Smooth muscle cell (in vitro differentiated cells): ENCODE measurements around the gene RGS19. TPM values are rescaled to one million over a fixed set of nuclear protein-coding genes. Genes with fewer than 3 reads are reported as not detected.

Source experiments
- DNase-seq: peaks from one replicate; lab custom pipeline; 2025; ENCODE audit not compliant: unreplicated experiment; lab: John Stamatoyannopoulos, UW
- H2AFZ ChIP-seq: fragments of 200-600 bp; sonication (generic); 2 replicates; pipeline ENCODE4 v1.6.0; 2016; ENCODE audit warnings: antibody characterized with exemption, low read depth, mild to moderate bottlenecking
- H3F3A ChIP-seq: fragments of 200-600 bp; sonication (generic); 2 replicates; pipeline ENCODE4 v1.6.0; 2017; ENCODE audit warnings: antibody characterized with exemption, low read depth
- H3K27ac ChIP-seq: fragments of 200-600 bp; sonication (generic); 2 replicates; pipeline ENCODE4 v1.5.1; 2016; ENCODE audit warnings: low read depth, mild to moderate bottlenecking
- H3K27me3 ChIP-seq: fragments of 200-600 bp; sonication (generic); 2 replicates; pipeline ENCODE4 v1.6.1; 2016; ENCODE audit warnings: low read depth, mild to moderate bottlenecking
- H3K36me3 ChIP-seq: fragments of 200-600 bp; sonication (generic); 2 replicates; pipeline ENCODE4 v1.5.1; 2016; ENCODE audit warnings: low read depth
- H3K4me1 ChIP-seq: fragments of 200-600 bp; sonication (generic); 2 replicates; pipeline ENCODE4 v1.5.1; 2016; ENCODE audit warnings: low read depth
- H3K4me2 ChIP-seq: fragments of 200-600 bp; sonication (generic); 2 replicates; pipeline ENCODE4 v1.6.0; 2016; ENCODE audit warnings: mild to moderate bottlenecking
- H3K4me3 ChIP-seq: fragments of 200-600 bp; sonication (generic); 2 replicates; pipeline ENCODE4 v1.5.1; 2016; ENCODE audit warnings: mild to moderate bottlenecking
- H3K79me2 ChIP-seq: fragments of 200-600 bp; sonication (generic); 2 replicates; pipeline ENCODE4 v1.6.0; 2016; ENCODE audit warnings: low read depth, mild to moderate bottlenecking
- H3K9ac ChIP-seq: fragments of 200-600 bp; sonication (generic); 2 replicates; pipeline ENCODE4 v1.6.0; 2016; ENCODE audit warnings: low read depth
- H3K9me3 ChIP-seq: fragments of 200-600 bp; sonication (generic); replicated peaks from 2 replicates; pipeline ENCODE4 v1.5.1; 2016; ENCODE audit warnings: low read depth
- H4K20me1 ChIP-seq: fragments of 200-600 bp; sonication (generic); 2 replicates; pipeline ENCODE4 v1.6.0; 2016; ENCODE audit warnings: low read depth
- WGBS: methylation state at CpG from one replicate; pipeline ENCODE4 v1.1.7; 2016; ENCODE audit warnings: low lambda C conversion rate; 5-methylcytosine and 5-hydroxymethylcytosine counted together
- polyA plus RNA-seq: library from polyadenylated mRNA; unstranded; fragments of >200 nt; fragmentation: Nextera tagmentation; extraction: Ambion mirVana; gene quantifications from 2 replicates; pipeline ENCODE4 v1.2.1, GENCODE V29; 2016
- total RNA-seq: library from RNA; depleted of rRNA; stranded (reverse); fragments of >200 nt; gene quantifications from 2 replicates; pipeline ENCODE4 v1.2.3, GENCODE V29; 2014
- TF ChIP-seq, protein P1 (sequence below): fragments of 200-600 bp; sonication (generic); IDR thresholded peaks from 2 replicates; pipeline ENCODE4 v1.5.1; 2017; ENCODE audit warnings: borderline replicate concordance, mild to moderate bottlenecking, antibody characterized with exemption; ENCODE audit not compliant: insufficient read depth, poor library complexity, severe bottlenecking

RGS19 gene
- total and polyA plus RNA-seq, 2 experiments from 2014 or later: 17.4 to 24.6 TPM

DNA sequence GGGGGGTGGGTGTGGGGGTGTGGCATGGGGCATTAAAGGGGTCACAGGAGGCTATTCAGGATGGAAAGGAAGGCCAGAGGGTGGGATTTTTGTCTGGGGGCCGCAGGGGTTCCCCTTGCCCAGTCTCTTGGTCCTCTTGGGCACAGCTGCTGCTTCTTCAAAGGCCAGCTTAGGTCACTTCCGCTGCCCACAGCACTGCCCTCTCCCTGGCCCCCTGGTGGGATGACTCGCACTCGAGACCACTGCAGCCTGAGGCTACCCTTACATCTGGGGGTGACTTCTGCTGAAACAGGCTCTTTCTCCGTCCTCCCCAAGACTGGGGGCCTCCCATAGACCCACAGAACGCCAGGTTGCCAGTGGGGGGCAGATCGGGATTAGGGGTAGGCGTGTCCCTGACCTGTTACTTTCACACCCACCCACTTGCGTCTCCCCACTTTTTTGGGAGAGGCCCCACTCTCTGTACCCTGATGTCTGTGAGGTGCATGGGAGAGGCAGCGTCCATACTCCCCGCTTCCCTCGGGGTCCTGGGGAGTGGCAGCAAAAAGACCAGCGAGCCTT lies 3.6 kb upstream of the RGS19 start:
- Histone ChIP-seq H4K20me1 (no peaks in the 10 kb centered on the region), H3K4me1 (peaks cover 18% of the 10 kb centered on the region), H3K9ac (no peak overlapping the region), H3K4me3 (peak overlapping the region; percentile 75), H3K79me2 (no peaks in the 10 kb centered on the region), H3K27ac (no peak overlapping the region), H2AFZ (no peak overlapping the region), H3K36me3 (no peaks in the 10 kb centered on the region), H3K27me3 (peaks cover 26% of the 10 kb centered on the region), H3F3A (peaks cover 14% of the 10 kb centered on the region), H3K9me3 (no peaks in the 10 kb centered on the region), H3K4me2 (peak overlapping the region; percentile 98)
- TF ChIP-seq, protein P1, sequence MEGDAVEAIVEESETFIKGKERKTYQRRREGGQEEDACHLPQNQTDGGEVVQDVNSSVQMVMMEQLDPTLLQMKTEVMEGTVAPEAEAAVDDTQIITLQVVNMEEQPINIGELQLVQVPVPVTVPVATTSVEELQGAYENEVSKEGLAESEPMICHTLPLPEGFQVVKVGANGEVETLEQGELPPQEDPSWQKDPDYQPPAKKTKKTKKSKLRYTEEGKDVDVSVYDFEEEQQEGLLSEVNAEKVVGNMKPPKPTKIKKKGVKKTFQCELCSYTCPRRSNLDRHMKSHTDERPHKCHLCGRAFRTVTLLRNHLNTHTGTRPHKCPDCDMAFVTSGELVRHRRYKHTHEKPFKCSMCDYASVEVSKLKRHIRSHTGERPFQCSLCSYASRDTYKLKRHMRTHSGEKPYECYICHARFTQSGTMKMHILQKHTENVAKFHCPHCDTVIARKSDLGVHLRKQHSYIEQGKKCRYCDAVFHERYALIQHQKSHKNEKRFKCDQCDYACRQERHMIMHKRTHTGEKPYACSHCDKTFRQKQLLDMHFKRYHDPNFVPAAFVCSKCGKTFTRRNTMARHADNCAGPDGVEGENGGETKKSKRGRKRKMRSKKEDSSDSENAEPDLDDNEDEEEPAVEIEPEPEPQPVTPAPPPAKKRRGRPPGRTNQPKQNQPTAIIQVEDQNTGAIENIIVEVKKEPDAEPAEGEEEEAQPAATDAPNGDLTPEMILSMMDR: no peak
- 29% methylated on average over 13 of the region's 13 CpGs for WGBS
- no peak for DNase-seq

- Histone ChIP-seq H3K4me3 (no peak overlapping the region), H3K9ac (no peak overlapping the region), H3K4me2 (peak overlapping the region; percentile 61), H2AFZ (no peak overlapping the region), H3K4me1 (peaks cover 18% of the 10 kb centered on the region), H3K27me3 (peaks cover 26% of the 10 kb centered on the region), H3K27ac (no peak overlapping the region), H3K36me3 (no peaks in the 10 kb centered on the region), H3K79me2 (no peaks in the 10 kb centered on the region), H3F3A (peaks cover 14% of the 10 kb centered on the region), H4K20me1 (no peaks in the 10 kb centered on the region), H3K9me3 (no peaks in the 10 kb centered on the region)
- TF ChIP-seq, protein P1: no peak
- no peak for DNase-seq
- 26% methylated on average over 13 of the region's 13 CpGs for WGBS
These were observed 2.9 kb upstream of the RGS19 start for GRCh38 chr20:64082126-64082731.

DNA sequence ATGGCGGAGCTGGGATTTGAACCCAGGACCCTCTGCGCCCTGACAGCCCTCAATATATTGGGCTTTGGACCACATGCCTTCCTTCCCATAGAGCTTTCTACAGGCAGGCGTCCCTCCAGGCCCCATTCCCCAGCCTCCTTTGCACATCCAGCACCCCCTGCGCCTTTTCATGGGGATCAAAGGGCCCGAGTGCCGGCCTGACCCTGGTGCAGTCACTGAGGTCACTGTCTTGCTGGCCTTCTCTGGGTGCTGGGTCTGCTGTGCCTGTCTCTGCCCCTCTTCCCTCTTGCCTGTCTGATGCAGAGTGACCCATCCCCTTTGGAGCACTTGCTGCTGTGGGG lies 2.3 kb upstream of the RGS19 start:
- TF ChIP-seq, protein P1: no peak
- Histone ChIP-seq H3K4me3 (no peak overlapping the region), H3K27me3 (peaks cover 26% of the 10 kb centered on the region), H3K9ac (no peak overlapping the region), H3K9me3 (no peaks in the 10 kb centered on the region), H3K27ac (no peak overlapping the region), H3K4me1 (peaks cover 18% of the 10 kb centered on the region), H3K4me2 (no peak overlapping the region), H3F3A (peaks cover 14% of the 10 kb centered on the region), H2AFZ (no peak overlapping the region), H3K36me3 (no peaks in the 10 kb centered on the region), H4K20me1 (no peaks in the 10 kb centered on the region), H3K79me2 (no peaks in the 10 kb centered on the region)
- DNase-seq: no peak
- 95% methylated on average over 6 of the region's 6 CpGs for WGBS
